IMR-90 (cell line): Measurements from ENCODE around the gene GSE1. TPM values are rescaled to one million over a fixed set of nuclear protein-coding genes. Genes with fewer than 3 reads are reported as not detected.

Source experiments
- ATAC-seq: fragments of 200-7000 bp; cut with Tn5 transposase; 2 replicates; pipeline ENCODE4 v1.9.1; 2020; ENCODE audit warnings: low read depth, mild to moderate bottlenecking, moderate library complexity
- BruUV-seq: library from RNA; stranded (reverse); fragments of 400-500 nt; replicated peaks from 2 replicates; lab custom pipeline; 2021; lab: Mats Ljungman, UMichigan
- CTCF ChIA-PET: fragments of 300-600 bp; formaldehyde crosslinking; extraction: SDS; loops from one replicate; lab custom pipeline; 2021; ENCODE audit warnings: antibody characterized with exemption; lab: Yijun Ruan, JAX
- POLR2A ChIA-PET: fragments of 300-600 bp; sonication (Branson Sonifier 250); formaldehyde crosslinking; loops from one replicate; lab custom pipeline; 2022; ENCODE audit warnings: antibody characterized with exemption; ENCODE audit not compliant: unreplicated experiment; lab: Charles Lee
- DNase-seq: peaks from one replicate; pipeline ENCODE4 v3.0.0; 2013
- H2AFZ ChIP-seq: replicated peaks from 2 replicates; pipeline ENCODE3; 2013; ENCODE audit warnings: low read length, mild to moderate bottlenecking; ENCODE audit not compliant: poor library complexity
- H2AK5ac ChIP-seq: 2 replicates; pipeline ENCODE4 v1.6.1; 2013; ENCODE audit warnings: low read depth, low read length, inconsistent platforms
- H2AK9ac ChIP-seq: replicated peaks from 2 replicates; pipeline ENCODE3; 2013; ENCODE audit warnings: mild to moderate bottlenecking, low read depth, low read length, moderate library complexity; ENCODE audit not compliant: poor library complexity
- H2BK120ac ChIP-seq: 2 replicates; pipeline ENCODE4 v1.6.1; 2013; ENCODE audit warnings: low read depth, low read length, inconsistent platforms
- H2BK15ac ChIP-seq: 3 replicates; pipeline ENCODE4 v1.6.1; 2013; ENCODE audit warnings: low read depth, low read length, inconsistent platforms
- H2BK20ac ChIP-seq: 2 replicates; pipeline ENCODE4 v1.6.1; 2013; ENCODE audit warnings: low read depth, mild to moderate bottlenecking, inconsistent platforms, low read length, moderate library complexity
- H2BK5ac ChIP-seq: 2 replicates; pipeline ENCODE4 v1.6.1; 2013; ENCODE audit warnings: mild to moderate bottlenecking, low read depth, low read length, inconsistent platforms; ENCODE audit not compliant: poor library complexity, severe bottlenecking
- H3K14ac ChIP-seq: replicated peaks from 2 replicates; pipeline ENCODE4 v1.6.1; 2013; ENCODE audit warnings: low read depth, low read length, inconsistent platforms
- H3K18ac ChIP-seq: 2 replicates; pipeline ENCODE4 v1.6.1; 2013; ENCODE audit warnings: low read depth, low read length, control low read depth
- H3K23ac ChIP-seq: 2 replicates; pipeline ENCODE4 v1.6.1; 2013; ENCODE audit warnings: low read depth, low read length, inconsistent platforms
- H3K27ac ChIP-seq: 2 replicates; pipeline ENCODE4 v1.5.1; 2013; ENCODE audit warnings: mild to moderate bottlenecking, control low read depth, low read length; ENCODE audit not compliant: insufficient read depth
- H3K27me3 ChIP-seq: 2 replicates; pipeline ENCODE4 v1.6.1; 2013; ENCODE audit warnings: low read length; ENCODE audit not compliant: control insufficient read depth, insufficient read depth
- H3K36me3 ChIP-seq: 2 replicates; pipeline ENCODE4 v1.6.1; 2013; ENCODE audit warnings: low read length, mixed read lengths; ENCODE audit not compliant: control insufficient read depth, insufficient read depth
- H3K4ac ChIP-seq: 2 replicates; pipeline ENCODE4 v1.6.1; 2013; ENCODE audit warnings: low read depth, low read length, inconsistent platforms
- H3K4me1 ChIP-seq: 2 replicates; pipeline ENCODE4 v1.6.1; 2013; ENCODE audit warnings: low read length, mixed read lengths; ENCODE audit not compliant: control insufficient read depth, insufficient read depth
- H3K4me2 ChIP-seq: 2 replicates; pipeline ENCODE4 v1.6.1; 2013; ENCODE audit warnings: low read depth, mild to moderate bottlenecking, control low read depth, low read length, moderate library complexity
- H3K4me3 ChIP-seq: 2 replicates; pipeline ENCODE4 v1.5.1; 2013; ENCODE audit warnings: low read depth, mild to moderate bottlenecking, control low read depth, low read length, moderate library complexity; ENCODE audit not compliant: insufficient read depth
- H3K56ac ChIP-seq: 2 replicates; pipeline ENCODE4 v1.6.1; 2013; ENCODE audit warnings: low read length, inconsistent platforms; ENCODE audit not compliant: insufficient read depth; ENCODE audit errors: extremely low read depth
- H3K79me1 ChIP-seq, 2 experiments: 2 replicates each; pipeline ENCODE4 v1.6.1; 2013; ENCODE audit warnings: low read length in 2 of 2, inconsistent platforms in 1 of 2, low read depth in 1 of 2
- H3K9ac ChIP-seq: 2 replicates; pipeline ENCODE4 v1.6.1; 2013; ENCODE audit warnings: low read depth, low read length, control low read depth
- H3K9me1 ChIP-seq: 2 replicates; pipeline ENCODE4 v1.6.1; 2013; ENCODE audit warnings: low read length, inconsistent platforms; ENCODE audit not compliant: insufficient read depth
- H3K9me3 ChIP-seq: 2 replicates; pipeline ENCODE4 v1.6.1; 2013; ENCODE audit warnings: low read length; ENCODE audit not compliant: control insufficient read depth, insufficient read depth
- H4K20me1 ChIP-seq: 2 replicates; pipeline ENCODE4 v1.6.1; 2013; ENCODE audit warnings: low read length, inconsistent platforms; ENCODE audit not compliant: insufficient read depth
- H4K5ac ChIP-seq: 2 replicates; pipeline ENCODE4 v1.6.1; 2013; ENCODE audit warnings: mild to moderate bottlenecking, low read depth, low read length, control low read depth
- H4K8ac ChIP-seq, 2 experiments: 2 replicates each; pipeline ENCODE4 v1.6.1; 2013; ENCODE audit warnings: low read depth in 2 of 2, low read length in 2 of 2, control low read depth in 1 of 2, inconsistent platforms in 1 of 2
- H4K91ac ChIP-seq: 2 replicates; pipeline ENCODE4 v1.6.1; 2013; ENCODE audit warnings: low read depth, low read length, inconsistent platforms; ENCODE audit not compliant: insufficient read depth
- BHLHE40 ChIP-seq: fragments of 150-350 bp; IDR thresholded peaks from 2 replicates; pipeline ENCODE4 v1.6.1; 2016; ENCODE audit warnings: mild to moderate bottlenecking, low read depth, low read length
- CEBPB ChIP-seq: IDR thresholded peaks from 2 replicates; pipeline ENCODE4 v1.6.1; 2012; ENCODE audit warnings: low read depth, low read length, improper control_type of control experiment
- CHD1 ChIP-seq: IDR thresholded peaks from 2 replicates; pipeline ENCODE4 v1.6.1; 2012; ENCODE audit warnings: low read depth, low read length, improper control_type of control experiment
- FOS ChIP-seq: fragments of 150-350 bp; IDR thresholded peaks from 2 replicates; pipeline ENCODE4 v1.6.1; 2016; ENCODE audit warnings: low read depth, low read length
- MAZ ChIP-seq: IDR thresholded peaks from 2 replicates; pipeline ENCODE4 v1.6.1; 2012; ENCODE audit warnings: low read depth, mild to moderate bottlenecking, low read length, improper control_type of control experiment, moderate library complexity, borderline replicate concordance
- MXI1 ChIP-seq: IDR thresholded peaks from 2 replicates; pipeline ENCODE4 v1.6.1; 2012; ENCODE audit warnings: low read depth, mild to moderate bottlenecking, low read length, moderate library complexity, borderline replicate concordance
- NFE2L2 ChIP-seq: fragments of 150-350 bp; IDR thresholded peaks from 2 replicates; pipeline ENCODE4 v1.6.1; 2016; ENCODE audit warnings: low read depth, mild to moderate bottlenecking, low read length
- POLR2A ChIP-seq: IDR thresholded peaks from 2 replicates; pipeline ENCODE4 v1.6.1; 2012; ENCODE audit warnings: mild to moderate bottlenecking, low read depth, low read length
- RAD21 ChIP-seq: IDR thresholded peaks from 2 replicates; pipeline ENCODE4 v1.6.1; 2012; ENCODE audit warnings: low read length, improper control_type of control experiment
- RCOR1 ChIP-seq: IDR thresholded peaks from 2 replicates; pipeline ENCODE4 v1.6.1; 2012; ENCODE audit warnings: mild to moderate bottlenecking, low read length, improper control_type of control experiment; ENCODE audit not compliant: insufficient replicate concordance
- RFX5 ChIP-seq: IDR thresholded peaks from 2 replicates; pipeline ENCODE4 v1.8.0; 2012; ENCODE audit warnings: low read depth, mild to moderate bottlenecking, low read length, moderate library complexity
- SMC3 ChIP-seq: fragments of 150-350 bp; IDR thresholded peaks from 2 replicates; pipeline ENCODE4 v1.6.1; 2016; ENCODE audit warnings: low read depth, mild to moderate bottlenecking, antibody characterized with exemption, low read length, moderate library complexity
- USF2 ChIP-seq: fragments of 150-350 bp; IDR thresholded peaks from 2 replicates; pipeline ENCODE4 v1.6.1; 2017; ENCODE audit warnings: mild to moderate bottlenecking, antibody characterized with exemption, low read length, low read depth
- WGBS, 2 experiments: methylation state at CpG; one replicate each; pipeline versions ENCODE4 v1.1.5 to v1.1.7; 2013; ENCODE audit warnings: missing lambda C conversion rate in 2 of 2; ENCODE audit not compliant: insufficient read length in 1 of 2; ENCODE audit errors: extremely low coverage in 2 of 2; 5-methylcytosine and 5-hydroxymethylcytosine counted together
- dilution Hi-C: fragments of 300-500 bp; cut with HindIII; formaldehyde crosslinking; loops from one replicate; pipeline ENCODE4 v1.14.3; 2018; ENCODE audit warnings: low sequenced_read_pairs; ENCODE audit not compliant: unreplicated experiment
- in situ Hi-C: fragments of 300-500 bp; cut with MboI; formaldehyde crosslinking; loops from 3 replicates; pipeline ENCODE4 v1.14.3; 2019; ENCODE audit warnings: low sequenced_read_pairs, inconsistent platforms, mixed read lengths
- intact Hi-C: fragments of 100-400 bp; cut with micrococcal nuclease; formaldehyde crosslinking; loops from 2 replicates; pipeline ENCODE4 v1.10.0; 2022
- polyA plus RNA-seq, 3 experiments: library from polyadenylated mRNA; depleted of rRNA; stranded (reverse); fragments of >200 nt; gene quantifications; 2 replicates each; pipeline ENCODE4 v1.2.3, GENCODE V29; 2012; ENCODE audit warnings: low replicate concordance in 1 of 3
- total RNA-seq: library from RNA; depleted of rRNA; stranded (reverse); fragments of >200 nt; gene quantifications from 2 replicates; pipeline ENCODE4 v1.2.3, GENCODE V29; 2012
- TF ChIP-seq, protein P1 (sequence below): conservative IDR thresholded peaks from 2 replicates; pipeline ENCODE4 v1.5.1; 2012; ENCODE audit warnings: mild to moderate bottlenecking, low read depth, low read length, improper control_type of control experiment
- TF ChIP-seq, protein P2 (sequence below): fragments of 150-350 bp; IDR thresholded peaks from 2 replicates; pipeline ENCODE4 v1.6.1; 2016; ENCODE audit warnings: low read depth, mild to moderate bottlenecking, low read length, moderate library complexity, borderline replicate concordance

GSE1 gene
- total and polyA plus RNA-seq, 2 of the 4 experiments (the other 2 are of a cell fraction), result 14.9 to 25.5 TPM

DNA sequence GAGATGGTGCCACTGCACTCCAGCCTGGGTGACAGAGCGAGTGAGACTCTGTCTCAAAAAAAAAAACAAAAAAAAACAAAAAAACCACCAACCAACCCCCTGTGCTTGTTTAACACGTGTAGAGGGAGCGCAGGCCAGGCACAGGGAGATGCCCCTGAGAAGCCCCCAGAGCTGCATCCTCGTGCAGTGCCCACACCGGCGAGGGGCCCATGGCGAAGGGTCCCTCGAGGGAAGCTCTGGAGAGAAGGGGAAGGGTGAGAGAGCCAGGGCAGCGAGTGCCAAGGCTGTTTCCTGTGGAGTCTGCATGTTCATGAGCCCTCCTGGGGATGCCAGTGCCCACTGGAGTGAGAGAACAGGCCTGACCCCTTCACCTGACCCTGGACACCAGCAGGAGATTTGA is 47.8 kb upstream of the GSE1 start:
- no peak overlapping the region for H2BK5ac ChIP-seq
- dilution Hi-C loops, result no loop called here
- no peak overlapping the region for H3K23ac ChIP-seq
- no peak overlapping the region for H3K56ac ChIP-seq
- no peak for TF ChIP-seq CEBPB
- TF ChIP-seq MXI1, result no peak
- no peak for TF ChIP-seq POLR2A
- no peak for TF ChIP-seq RAD21
- no peak for TF ChIP-seq MAZ
- no peak for TF ChIP-seq USF2
- TF ChIP-seq, protein P1, sequence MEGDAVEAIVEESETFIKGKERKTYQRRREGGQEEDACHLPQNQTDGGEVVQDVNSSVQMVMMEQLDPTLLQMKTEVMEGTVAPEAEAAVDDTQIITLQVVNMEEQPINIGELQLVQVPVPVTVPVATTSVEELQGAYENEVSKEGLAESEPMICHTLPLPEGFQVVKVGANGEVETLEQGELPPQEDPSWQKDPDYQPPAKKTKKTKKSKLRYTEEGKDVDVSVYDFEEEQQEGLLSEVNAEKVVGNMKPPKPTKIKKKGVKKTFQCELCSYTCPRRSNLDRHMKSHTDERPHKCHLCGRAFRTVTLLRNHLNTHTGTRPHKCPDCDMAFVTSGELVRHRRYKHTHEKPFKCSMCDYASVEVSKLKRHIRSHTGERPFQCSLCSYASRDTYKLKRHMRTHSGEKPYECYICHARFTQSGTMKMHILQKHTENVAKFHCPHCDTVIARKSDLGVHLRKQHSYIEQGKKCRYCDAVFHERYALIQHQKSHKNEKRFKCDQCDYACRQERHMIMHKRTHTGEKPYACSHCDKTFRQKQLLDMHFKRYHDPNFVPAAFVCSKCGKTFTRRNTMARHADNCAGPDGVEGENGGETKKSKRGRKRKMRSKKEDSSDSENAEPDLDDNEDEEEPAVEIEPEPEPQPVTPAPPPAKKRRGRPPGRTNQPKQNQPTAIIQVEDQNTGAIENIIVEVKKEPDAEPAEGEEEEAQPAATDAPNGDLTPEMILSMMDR, result no peak
- TF ChIP-seq, protein P2, sequence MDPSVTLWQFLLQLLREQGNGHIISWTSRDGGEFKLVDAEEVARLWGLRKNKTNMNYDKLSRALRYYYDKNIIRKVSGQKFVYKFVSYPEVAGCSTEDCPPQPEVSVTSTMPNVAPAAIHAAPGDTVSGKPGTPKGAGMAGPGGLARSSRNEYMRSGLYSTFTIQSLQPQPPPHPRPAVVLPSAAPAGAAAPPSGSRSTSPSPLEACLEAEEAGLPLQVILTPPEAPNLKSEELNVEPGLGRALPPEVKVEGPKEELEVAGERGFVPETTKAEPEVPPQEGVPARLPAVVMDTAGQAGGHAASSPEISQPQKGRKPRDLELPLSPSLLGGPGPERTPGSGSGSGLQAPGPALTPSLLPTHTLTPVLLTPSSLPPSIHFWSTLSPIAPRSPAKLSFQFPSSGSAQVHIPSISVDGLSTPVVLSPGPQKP, result no peak
- no peak for TF ChIP-seq SMC3
- TF ChIP-seq RCOR1, result no peak
- TF ChIP-seq CHD1, result no peak
- TF ChIP-seq NFE2L2, result no peak
- TF ChIP-seq BHLHE40, result no peak
- TF ChIP-seq RFX5, result no peak
- TF ChIP-seq FOS, result no peak
- H3K4me1 ChIP-seq, result peaks cover 18% of the 10 kb centered on the region; the same call in 1 of the 2 replicates
- H2AK5ac ChIP-seq, result no peak overlapping the region
- no peak for DNase-seq
- no peak overlapping the region for H4K8ac ChIP-seq
- H3K14ac ChIP-seq, result no peak overlapping the region
- peaks cover 26 to 88% of the 10 kb centered on the region in 2 experiments; a peak in 3 of 4 replicates for H3K79me1 ChIP-seq
- H3K9me3 ChIP-seq, result peaks cover 2% of the 10 kb centered on the region; the same call in 1 of the 2 replicates
- peaks cover 93% of the 10 kb centered on the region for H4K20me1 ChIP-seq
- ChIA-PET POLR2A (no interaction called here), CTCF (no interaction called here)
- intact Hi-C loops, result no loop called here
- no peak overlapping the region for H2BK15ac ChIP-seq
- no CpG with 5 or more reads among the region's 9 CpGs for WGBS, 2 experiments
- H4K91ac ChIP-seq, result no peak overlapping the region
- no peak overlapping the region for H3K4ac ChIP-seq
- H3K27ac ChIP-seq, result no peak overlapping the region
- no peak overlapping the region for H2AFZ ChIP-seq
- H3K9ac ChIP-seq, result no peak overlapping the region
- no peaks in the 10 kb centered on the region for H3K27me3 ChIP-seq
- H2AK9ac ChIP-seq, result no peak overlapping the region
- no peak overlapping the region for H2BK20ac ChIP-seq
- no peaks in the 10 kb centered on the region for H3K36me3 ChIP-seq
- 0 out of 2 replicates have a peak, but pooled peaks cover 15% of the 10 kb centered on the region for H3K9me1 ChIP-seq
- in situ Hi-C loops, result no loop called here
- H4K5ac ChIP-seq, result no peak overlapping the region
- H3K18ac ChIP-seq, result no peak overlapping the region
- ATAC-seq, result no peak
- BruUV-seq, result no TSS peak
- no peak overlapping the region for H3K4me3 ChIP-seq
- no peak overlapping the region for H2BK120ac ChIP-seq
- H3K4me2 ChIP-seq, result no peak overlapping the region
